GM12891 (cell line): ENCODE data around the gene SORCS2.

ENCODE experiments used
- DNase-seq: peaks from one replicate; pipeline ENCODE4 v3.0.0; 2011; ENCODE audit warnings: low spot score; ENCODE audit not compliant: insufficient read length
- FAIRE-seq: peaks from 2 replicates; lab custom pipeline; 2011; peaks lifted over from hg19 to GRCh38; lab: Jason Lieb, UNC
- PAX5 ChIP-seq: IDR thresholded peaks from 2 replicates; pipeline ENCODE4 v1.6.1; 2011; ENCODE audit warnings: low read length, moderate library complexity, mild to moderate bottlenecking; ENCODE audit not compliant: insufficient read depth, severe bottlenecking
- POLR2A ChIP-seq: IDR thresholded peaks from 2 replicates; pipeline ENCODE4 v1.6.1; 2011; ENCODE audit warnings: low read depth, low read length, control low read depth
- POLR2AphosphoS5 ChIP-seq: IDR thresholded peaks from 2 replicates; pipeline ENCODE4 v1.6.1; 2011; ENCODE audit warnings: low read depth, low read length, control low read depth
- POU2F2 ChIP-seq: IDR thresholded peaks from 2 replicates; pipeline ENCODE4 v1.6.1; 2011; ENCODE audit warnings: low read depth, mild to moderate bottlenecking, control low read depth, low read length, moderate library complexity
- SPI1 ChIP-seq: IDR thresholded peaks from 2 replicates; pipeline ENCODE4 v1.6.1; 2011; ENCODE audit warnings: low read depth, low read length, control low read depth
- TAF1 ChIP-seq: IDR thresholded peaks from 2 replicates; pipeline ENCODE4 v1.6.1; 2011; ENCODE audit warnings: low read depth, low read length, control low read depth

The SORCS2 gene

GRCh38 chr4:7507381-7507780 is 315.0 kb downstream of the SORCS2 start:
- FAIRE-seq = no peak
- no peak for DNase-seq
- TF ChIP-seq SPI1 (no peak), PAX5 (no peak), TAF1 (no peak), POLR2AphosphoS5 (no peak), POU2F2 (no peak), POLR2A (no peak)

- no peak for TF ChIP-seq POU2F2
- TF ChIP-seq POLR2A = no peak
- no peak for TF ChIP-seq PAX5
- TF ChIP-seq SPI1 = no peak
- TF ChIP-seq POLR2AphosphoS5 = no peak
- TF ChIP-seq TAF1 = no peak
- no peak for DNase-seq
- no peak for FAIRE-seq
These were observed 317.7 kb downstream of the SORCS2 start for GRCh38 chr4:7510066-7510465.

- FAIRE-seq (no peak), DNase-seq (no peak)
- no peak for TF ChIP-seq SPI1
- TF ChIP-seq POLR2AphosphoS5 = no peak
- no peak for TF ChIP-seq POU2F2
- no peak for TF ChIP-seq TAF1
- no peak for TF ChIP-seq POLR2A
- TF ChIP-seq PAX5 = no peak
These were observed 318.2 kb downstream of the SORCS2 start for GRCh38 chr4:7510538-7510937.

GRCh38 chr4:7511525-7511924 is 319.2 kb downstream of the SORCS2 start:
- FAIRE-seq (no peak), DNase-seq (no peak)
- TF ChIP-seq SPI1 (no peak), POU2F2 (no peak), PAX5 (no peak), TAF1 (no peak), POLR2A (no peak), POLR2AphosphoS5 (no peak)

GRCh38 chr4:7512428-7512827 is 320.1 kb downstream of the SORCS2 start:
- no peak for FAIRE-seq
- TF ChIP-seq SPI1 (no peak), POLR2AphosphoS5 (no peak), POU2F2 (no peak), PAX5 (no peak), TAF1 (no peak), POLR2A (no peak)
- DNase-seq = no peak

GRCh38 chr4:7512946-7513345 is 320.6 kb downstream of the SORCS2 start:
- TF ChIP-seq POU2F2 = no peak
- no peak for TF ChIP-seq PAX5
- TF ChIP-seq TAF1 = no peak
- TF ChIP-seq POLR2AphosphoS5 = no peak
- no peak for TF ChIP-seq POLR2A
- TF ChIP-seq SPI1 = no peak
- FAIRE-seq (no peak), DNase-seq (no peak)

GRCh38 chr4:7513671-7514070 is 321.3 kb downstream of the SORCS2 start:
- no peak for TF ChIP-seq POLR2A
- TF ChIP-seq POU2F2 = no peak
- TF ChIP-seq POLR2AphosphoS5 = no peak
- TF ChIP-seq SPI1 = no peak
- TF ChIP-seq PAX5 = no peak
- no peak for TF ChIP-seq TAF1
- no peak for FAIRE-seq
- DNase-seq = no peak

GRCh38 chr4:7514281-7514680 is 321.9 kb downstream of the SORCS2 start:
- DNase-seq = no peak

GRCh38 chr4:7514789-7515188 is 322.5 kb downstream of the SORCS2 start:
- no peak for DNase-seq
- FAIRE-seq = no peak
- no peak for TF ChIP-seq TAF1
- TF ChIP-seq SPI1 = no peak
- TF ChIP-seq PAX5 = no peak
- no peak for TF ChIP-seq POU2F2
- no peak for TF ChIP-seq POLR2A
- TF ChIP-seq POLR2AphosphoS5 = no peak

More at GRCh38 chr4:7514281-7514680, 321.9 kb downstream of the SORCS2 start:
- no peak for TF ChIP-seq POLR2AphosphoS5
- no peak for TF ChIP-seq POLR2A
- no peak for TF ChIP-seq POU2F2
- TF ChIP-seq SPI1 = no peak
- no peak for TF ChIP-seq PAX5
- no peak for TF ChIP-seq TAF1
- no peak for FAIRE-seq

GRCh38 chr4:7515390-7515902 is 323.1 kb downstream of the SORCS2 start:
- FAIRE-seq = no peak
- TF ChIP-seq POLR2A (no peak), POU2F2 (no peak), SPI1 (no peak), PAX5 (no peak), POLR2AphosphoS5 (no peak), TAF1 (no peak)
- DNase-seq = no peak
